GM12864 (cell line): ENCODE measurements around the gene INS.

Source experiments
- DNase-seq: peaks from one replicate; pipeline ENCODE4 v3.0.0-alpha.2; 2011; ENCODE audit warnings: low read depth
- H3K4me3 ChIP-seq: 2 replicates; pipeline ENCODE4 v1.5.1; 2011; ENCODE audit warnings: mild to moderate bottlenecking, low read depth, low read length, control low read depth
- TF ChIP-seq, protein P1 (sequence below): IDR thresholded peaks from 2 replicates; pipeline ENCODE4 v1.5.1; 2011; ENCODE audit warnings: low read depth, mild to moderate bottlenecking, moderate library complexity, low read length, control low read depth, inconsistent platforms; ENCODE audit errors: missing control alignments

Gene INS

DNA sequence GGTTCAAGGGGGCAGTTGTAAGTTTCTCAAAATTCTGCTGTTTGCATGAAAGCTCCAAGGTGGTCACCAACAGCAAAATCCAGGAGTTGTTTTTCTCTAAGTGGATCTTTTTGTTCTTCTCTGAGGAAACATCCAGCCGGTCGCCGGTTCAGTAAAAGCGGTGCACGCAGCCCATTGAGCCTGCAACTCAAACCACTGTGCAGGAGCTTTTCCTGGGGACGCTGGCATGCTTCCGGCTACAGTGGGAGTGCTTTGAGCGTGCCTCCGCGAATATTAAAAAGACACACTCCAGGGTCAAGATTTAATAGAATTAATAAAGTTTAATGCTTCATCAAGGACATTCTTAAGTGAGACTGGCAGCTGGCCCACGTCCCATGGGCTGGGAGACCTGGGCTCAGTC is 47.2 kb downstream of the INS start:
- H3K4me3 ChIP-seq, result no peak overlapping the region
- TF ChIP-seq, protein P1, sequence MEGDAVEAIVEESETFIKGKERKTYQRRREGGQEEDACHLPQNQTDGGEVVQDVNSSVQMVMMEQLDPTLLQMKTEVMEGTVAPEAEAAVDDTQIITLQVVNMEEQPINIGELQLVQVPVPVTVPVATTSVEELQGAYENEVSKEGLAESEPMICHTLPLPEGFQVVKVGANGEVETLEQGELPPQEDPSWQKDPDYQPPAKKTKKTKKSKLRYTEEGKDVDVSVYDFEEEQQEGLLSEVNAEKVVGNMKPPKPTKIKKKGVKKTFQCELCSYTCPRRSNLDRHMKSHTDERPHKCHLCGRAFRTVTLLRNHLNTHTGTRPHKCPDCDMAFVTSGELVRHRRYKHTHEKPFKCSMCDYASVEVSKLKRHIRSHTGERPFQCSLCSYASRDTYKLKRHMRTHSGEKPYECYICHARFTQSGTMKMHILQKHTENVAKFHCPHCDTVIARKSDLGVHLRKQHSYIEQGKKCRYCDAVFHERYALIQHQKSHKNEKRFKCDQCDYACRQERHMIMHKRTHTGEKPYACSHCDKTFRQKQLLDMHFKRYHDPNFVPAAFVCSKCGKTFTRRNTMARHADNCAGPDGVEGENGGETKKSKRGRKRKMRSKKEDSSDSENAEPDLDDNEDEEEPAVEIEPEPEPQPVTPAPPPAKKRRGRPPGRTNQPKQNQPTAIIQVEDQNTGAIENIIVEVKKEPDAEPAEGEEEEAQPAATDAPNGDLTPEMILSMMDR, result no peak
- no peak for DNase-seq

DNA sequence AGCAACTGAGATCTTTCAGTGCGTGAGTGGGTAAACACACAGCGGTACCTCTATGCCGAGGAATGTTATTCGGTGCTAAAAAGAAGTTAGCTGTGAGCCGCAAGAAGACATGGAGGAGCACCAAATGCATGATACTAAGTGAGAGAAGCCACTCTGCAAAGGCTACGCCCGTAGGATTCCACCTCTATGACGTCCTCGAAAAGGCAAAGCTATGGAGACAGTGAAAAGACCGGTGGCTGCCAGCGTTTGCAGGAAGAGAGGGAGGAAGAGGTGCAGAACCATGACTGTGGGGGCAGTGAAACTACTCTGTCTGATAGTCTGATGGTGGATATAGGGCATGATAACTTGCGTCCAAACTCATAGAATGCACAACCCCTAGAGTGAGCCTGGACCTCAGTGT is 50.5 kb downstream of the INS start:
- no peak for DNase-seq
- no peak overlapping the region for H3K4me3 ChIP-seq
- TF ChIP-seq, protein P1, result no peak
